GM10266 (cell line): ENCODE data around the gene PI4KA.
"Not testable (repeated sequence)": the region's sequence is repeated elsewhere in the genome, so short reads cannot be mapped to it uniquely, and the experiment has no call there.

Experiments used
- DNase-seq: peaks from one replicate; pipeline ENCODE4 v3.0.0; 2012; ENCODE audit errors: extremely low spot score
- CTCF ChIP-seq: IDR thresholded peaks from 2 replicates; pipeline ENCODE4 v1.5.1; 2012; ENCODE audit warnings: mild to moderate bottlenecking, low read depth; ENCODE audit not compliant: control insufficient read depth, insufficient read depth; ENCODE audit errors: missing control alignments

PI4KA gene

GRCh38 chr22:20899827-20900423, 41.3 kb upstream of the PI4KA start:
- no peak for DNase-seq
- no peak for TF ChIP-seq CTCF

GRCh38 chr22:20897737-20898136, 39.1 kb upstream of the PI4KA start:
- not testable (repeated sequence) for DNase-seq

GRCh38 chr22:20890975-20891374, 32.4 kb upstream of the PI4KA start:
- TF ChIP-seq CTCF, result no peak
- no peak for DNase-seq

GRCh38 chr22:20889904-20890540, 31.4 kb upstream of the PI4KA start:
- DNase-seq, result no peak
- no peak for TF ChIP-seq CTCF

GRCh38 chr22:20889025-20889704, 30.6 kb upstream of the PI4KA start:
- no peak for DNase-seq
- no peak for TF ChIP-seq CTCF

GRCh38 chr22:20887375-20887774, 28.8 kb upstream of the PI4KA start:
- no peak for TF ChIP-seq CTCF
- DNase-seq, result no peak

- DNase-seq, result peak; percentile 58
- peak; percentile 86 for TF ChIP-seq CTCF
Observed at GRCh38 chr22:20885557-20886323, 27.1 kb upstream of the PI4KA start.
